Measurements from ENCODE around the gene KCNC3.
A peak's percentile ranks its signal among the peaks of the same experiment; 100 is the strongest.

KCNC3 gene

DNA sequence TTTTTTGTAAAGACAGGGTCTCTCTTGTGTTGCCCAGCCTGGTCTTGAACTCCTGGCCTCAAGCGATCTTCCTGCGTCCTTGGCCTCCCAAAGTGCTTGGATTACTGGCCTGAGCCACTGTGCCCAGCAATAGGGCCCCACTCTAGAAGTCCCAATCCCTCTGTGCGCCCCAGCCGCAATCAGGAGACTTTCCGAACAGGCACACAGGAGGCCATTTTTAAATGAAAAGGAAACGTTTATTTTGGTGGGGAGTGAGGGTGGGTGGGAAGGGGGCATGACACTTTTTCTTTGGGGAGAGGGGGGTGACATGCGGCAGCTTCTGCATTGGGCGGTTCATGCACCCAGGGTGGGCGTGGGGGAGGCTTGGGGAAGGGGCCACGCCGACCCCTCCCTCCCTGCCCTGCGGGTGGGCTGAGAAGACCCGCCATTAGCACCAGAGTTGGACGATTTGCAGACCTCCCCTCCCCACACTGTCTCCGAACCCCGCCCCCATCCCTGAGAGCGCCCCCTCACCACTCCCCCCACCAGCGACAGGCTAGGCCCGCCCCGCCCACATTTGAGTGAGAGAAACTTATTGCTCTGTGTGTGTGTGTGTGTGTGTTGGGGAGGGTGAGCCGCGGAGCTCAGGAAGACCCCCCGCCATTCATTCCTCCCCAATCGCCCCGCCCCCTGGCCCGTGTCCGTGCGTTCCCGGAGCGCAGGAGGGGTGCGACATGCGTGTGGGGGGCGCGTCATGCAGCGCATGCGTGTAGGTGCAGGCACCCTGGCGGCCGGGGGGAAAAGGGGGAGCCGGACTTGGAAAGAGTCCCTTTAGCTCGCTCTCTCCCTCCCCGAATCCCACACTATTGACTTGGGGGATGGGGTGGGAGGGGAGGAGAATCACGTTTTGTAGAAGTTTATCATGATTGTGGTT lies 17.2 kb downstream of the KCNC3 start:
- no peak for DNase-seq (ENCODE audit: low spot score)

DNA sequence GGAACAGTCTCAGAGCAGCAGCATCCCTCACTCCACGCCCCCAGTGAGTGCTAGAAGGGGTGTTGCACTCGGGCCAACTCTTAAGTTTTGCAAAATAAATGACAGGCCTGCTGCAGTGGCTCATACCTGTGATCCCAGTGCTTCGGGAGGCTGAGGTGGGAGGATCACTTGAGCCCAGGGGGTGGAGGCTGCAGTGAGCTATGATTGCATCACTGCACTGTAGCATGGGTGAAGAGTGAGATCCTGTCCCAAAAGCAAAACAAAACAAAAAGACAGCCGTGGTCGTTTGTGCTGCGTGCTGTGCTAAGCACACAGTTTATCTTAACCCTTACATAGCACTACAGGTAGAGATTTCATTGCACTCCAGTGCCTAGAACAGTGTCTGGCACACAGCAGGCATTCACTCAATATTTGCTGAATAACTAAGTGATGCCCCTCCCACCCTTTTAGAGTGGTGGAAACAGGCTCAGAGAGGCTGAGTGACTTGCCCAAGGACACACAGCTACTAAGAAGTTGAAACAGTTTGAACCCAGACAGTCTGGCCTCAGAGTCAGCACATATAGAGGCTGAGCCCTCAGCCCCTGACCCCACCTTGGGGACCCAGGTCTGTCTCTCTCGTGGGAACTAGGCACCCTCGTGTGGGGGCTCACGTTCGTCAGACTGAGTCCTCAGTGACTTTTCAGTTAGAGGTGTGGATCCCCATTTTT lies 18.3 kb downstream of the KCNC3 start:
- no peak for DNase-seq (ENCODE audit: low spot score)

- DNase-seq (ENCODE audit: low spot score): no peak
These were observed 19.6 kb downstream of the KCNC3 start for GRCh38 chr19:50309396-50310125.

GRCh38 chr19:50308991-50309390 lies 20.2 kb downstream of the KCNC3 start:
- no peak for DNase-seq (ENCODE audit: low spot score)

- no peak for DNase-seq (ENCODE audit: low spot score)
These were observed 25.6 kb downstream of the KCNC3 start for GRCh38 chr19:50303558-50303957.

DNA sequence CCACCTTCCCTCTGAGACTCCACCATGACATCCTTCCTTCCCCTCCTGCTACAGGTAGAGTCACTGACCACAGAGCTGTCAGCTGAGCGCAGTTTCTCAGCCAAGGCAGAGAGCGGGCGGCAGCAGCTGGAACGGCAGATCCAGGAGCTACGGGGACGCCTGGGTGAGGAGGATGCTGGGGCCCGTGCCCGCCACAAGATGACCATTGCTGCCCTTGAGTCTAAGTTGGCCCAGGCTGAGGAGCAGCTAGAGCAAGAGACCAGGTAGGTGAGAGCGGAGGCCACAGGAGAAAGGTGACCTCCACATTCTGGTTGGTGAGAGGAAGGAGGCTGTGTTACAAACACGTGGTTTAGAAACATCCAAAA lies 27.6 kb downstream of the KCNC3 start:
- no peak for DNase-seq (ENCODE audit: low spot score)

GRCh38 chr19:50300814-50301606 lies 28.2 kb downstream of the KCNC3 start:
- DNase-seq (ENCODE audit: low spot score): peak; percentile 79

GRCh38 chr19:50300051-50300450 lies 29.1 kb downstream of the KCNC3 start:
- DNase-seq (ENCODE audit: low spot score): no peak

- DNase-seq (ENCODE audit: low spot score): no peak
These were observed 35.7 kb downstream of the KCNC3 start for GRCh38 chr19:50293263-50294004.

DNA sequence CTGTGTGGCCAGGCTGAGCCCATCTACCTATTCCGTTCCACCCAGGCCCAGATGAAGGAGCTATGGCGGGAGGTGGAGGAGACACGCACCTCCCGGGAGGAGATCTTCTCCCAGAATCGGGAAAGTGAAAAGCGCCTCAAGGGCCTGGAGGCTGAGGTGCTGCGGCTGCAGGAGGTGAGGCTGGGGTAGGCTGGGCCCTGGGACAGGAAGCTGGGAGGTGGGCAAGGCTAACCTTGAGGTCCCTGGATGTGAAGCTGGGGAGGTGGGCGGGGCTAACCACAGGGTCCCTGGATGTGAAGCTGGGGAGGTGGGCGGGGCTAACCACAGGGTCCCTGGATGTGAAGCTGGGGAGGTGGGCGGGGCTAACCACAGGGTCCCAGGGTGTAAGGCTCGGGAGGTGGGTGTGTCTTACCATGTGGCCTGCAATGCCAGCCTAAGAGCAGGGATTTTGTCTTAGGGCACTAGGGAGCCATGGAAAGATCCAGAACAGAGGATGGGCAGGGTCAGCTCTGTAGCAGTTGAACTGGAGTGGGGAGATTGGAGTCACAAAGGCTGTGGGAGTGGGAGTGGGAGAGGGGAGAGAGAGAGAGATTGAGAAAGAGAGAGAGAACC lies 36.9 kb downstream of the KCNC3 start:
- no peak for DNase-seq (ENCODE audit: low spot score)

DNA sequence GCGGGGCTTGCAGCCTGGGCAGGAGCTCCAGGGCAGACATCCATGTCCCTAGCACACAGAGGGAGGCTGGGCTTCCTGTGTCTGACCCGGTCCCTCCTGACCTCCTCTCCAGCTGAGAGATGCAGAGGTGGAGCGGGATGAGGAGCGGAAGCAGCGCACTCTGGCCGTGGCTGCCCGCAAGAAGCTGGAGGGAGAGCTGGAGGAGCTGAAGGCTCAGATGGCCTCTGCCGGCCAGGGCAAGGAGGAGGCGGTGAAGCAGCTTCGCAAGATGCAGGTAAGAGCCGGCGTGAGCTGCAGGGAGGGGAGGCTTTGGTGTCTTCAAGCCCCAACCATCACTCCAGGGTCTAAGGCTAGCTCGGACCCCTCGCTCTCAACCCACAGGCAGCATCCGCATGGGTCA lies 38.4 kb downstream of the KCNC3 start:
- no peak for DNase-seq (ENCODE audit: low spot score)

GRCh38 chr19:50290011-50290410 lies 39.2 kb downstream of the KCNC3 start:
- DNase-seq (ENCODE audit: low spot score): no peak

DNA sequence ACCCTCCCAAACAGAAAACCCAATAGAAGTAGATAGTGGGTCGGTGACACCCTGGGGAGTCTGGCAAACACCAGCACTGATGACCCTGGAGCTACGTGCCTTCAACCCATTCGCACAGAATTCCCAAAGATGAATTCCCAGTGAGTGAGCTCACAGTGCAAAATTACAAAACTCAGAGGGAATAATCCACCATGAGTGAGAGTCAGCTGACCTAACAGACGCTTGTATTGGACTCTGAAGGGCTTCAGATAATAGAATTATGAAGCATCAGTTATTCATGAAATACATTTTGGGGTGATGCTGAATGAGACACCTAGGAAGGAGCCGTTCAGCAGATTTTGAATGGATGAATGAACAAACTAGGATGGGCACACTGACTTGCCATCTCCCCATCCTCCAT lies 40.2 kb downstream of the KCNC3 start:
- no peak for DNase-seq (ENCODE audit: low spot score)

- no peak for DNase-seq (ENCODE audit: low spot score)
These were observed 41.8 kb downstream of the KCNC3 start for GRCh38 chr19:50287331-50287730.

GRCh38 chr19:50286443-50286842 lies 42.7 kb downstream of the KCNC3 start:
- DNase-seq (ENCODE audit: low spot score): no peak

DNA sequence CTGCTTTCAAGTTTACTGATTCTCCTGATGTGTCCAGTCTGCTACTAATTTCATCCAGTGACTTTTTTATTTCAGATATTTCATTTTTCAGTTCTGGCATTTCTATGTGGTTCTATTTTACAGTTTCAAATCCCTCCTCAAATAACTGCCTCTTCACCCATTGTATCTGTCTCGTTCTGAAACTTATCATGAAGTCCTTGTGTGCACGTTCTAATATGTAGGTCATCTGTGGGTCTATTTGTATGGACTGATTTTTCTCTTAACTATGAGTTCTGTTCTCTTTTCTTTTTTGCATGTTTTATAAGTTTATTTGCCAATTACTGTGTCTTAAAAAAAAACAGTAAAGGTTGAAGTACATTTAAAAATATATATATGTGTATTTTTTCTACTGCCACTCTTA lies 43.3 kb downstream of the KCNC3 start:
- DNase-seq (ENCODE audit: low spot score): no peak

DNA sequence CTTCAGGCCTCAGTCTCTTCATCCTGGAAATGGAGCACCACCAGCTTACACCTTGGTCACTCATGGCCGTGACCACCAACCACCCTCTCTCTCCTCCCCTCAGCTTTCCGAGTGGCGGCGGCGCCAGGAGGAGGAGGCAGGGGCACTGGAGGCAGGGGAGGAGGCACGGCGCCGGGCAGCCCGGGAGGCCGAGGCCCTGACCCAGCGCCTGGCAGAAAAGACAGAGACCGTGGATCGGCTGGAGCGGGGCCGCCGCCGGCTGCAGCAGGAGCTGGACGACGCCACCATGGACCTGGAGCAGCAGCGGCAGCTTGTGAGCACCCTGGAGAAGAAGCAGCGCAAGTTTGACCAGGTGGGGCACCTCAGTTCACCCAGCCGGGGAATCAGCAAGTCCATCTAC lies 47.7 kb downstream of the KCNC3 start:
- DNase-seq (ENCODE audit: low spot score): no peak

DNA sequence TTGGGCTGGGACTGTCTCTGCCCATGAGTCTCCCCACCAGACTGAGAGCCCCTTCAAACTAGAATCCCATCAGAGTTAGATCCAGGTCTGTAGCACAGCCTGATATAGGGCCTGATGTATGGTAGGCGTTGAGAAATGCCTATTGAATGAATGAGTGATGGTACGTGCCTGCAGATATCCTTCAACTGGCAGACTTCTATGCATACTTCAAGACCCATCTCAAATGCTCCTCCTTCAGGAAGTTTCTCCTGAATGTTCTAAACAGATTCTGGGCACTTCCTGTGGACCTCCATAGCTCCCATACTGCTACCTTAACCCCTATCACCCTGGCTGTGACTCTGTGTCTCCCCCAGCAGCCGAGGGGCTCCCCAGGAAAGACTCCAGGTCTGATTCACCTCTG lies 48.2 kb downstream of the KCNC3 start:
- DNase-seq (ENCODE audit: low spot score): no peak

DNA sequence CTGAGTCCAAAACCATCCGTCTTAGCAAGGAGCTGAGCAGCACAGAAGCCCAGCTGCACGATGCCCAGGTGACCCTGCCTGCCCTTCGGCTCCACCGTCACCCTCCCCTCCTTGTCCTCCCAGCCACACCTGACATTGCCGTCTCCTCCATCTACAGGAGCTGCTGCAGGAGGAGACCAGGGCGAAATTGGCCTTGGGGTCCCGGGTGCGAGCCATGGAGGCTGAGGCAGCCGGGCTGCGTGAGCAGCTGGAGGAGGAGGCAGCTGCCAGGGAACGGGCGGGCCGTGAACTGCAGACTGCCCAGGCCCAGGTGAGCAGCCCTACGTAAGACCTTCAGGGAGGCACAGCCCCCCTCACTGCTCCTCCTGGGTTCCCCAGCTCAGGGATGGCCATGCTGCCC lies 49.1 kb downstream of the KCNC3 start:
- DNase-seq (ENCODE audit: low spot score): no peak

DNA sequence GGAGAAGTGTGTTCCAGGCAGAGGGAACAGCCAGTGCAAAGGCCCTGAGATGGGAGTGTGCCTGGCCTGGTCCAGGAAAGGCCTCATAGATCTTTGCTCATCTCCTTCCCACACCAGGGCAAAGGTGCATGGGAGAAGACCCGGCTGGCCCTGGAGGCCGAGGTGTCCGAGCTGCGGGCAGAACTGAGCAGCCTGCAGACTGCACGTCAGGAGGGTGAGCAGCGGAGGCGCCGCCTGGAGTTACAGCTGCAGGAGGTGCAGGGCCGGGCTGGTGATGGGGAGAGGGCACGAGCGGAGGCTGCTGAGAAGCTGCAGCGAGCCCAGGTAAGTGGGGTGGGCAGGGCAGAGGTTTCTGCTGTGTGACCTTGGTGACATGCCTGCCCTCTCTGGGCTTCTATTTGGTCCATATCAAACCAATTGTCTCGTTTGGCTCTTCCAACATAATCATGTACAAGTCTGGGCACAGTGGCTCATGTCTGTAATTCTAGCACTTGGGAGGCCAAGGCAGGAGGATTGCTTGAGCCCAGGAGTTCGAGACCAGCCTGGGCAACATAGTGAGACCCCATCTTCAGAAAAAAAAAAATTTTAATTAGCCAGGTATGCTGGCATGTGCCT lies 51.1 kb downstream of the KCNC3 start:
- DNase-seq (ENCODE audit: low spot score): no peak
